ENCODE measurements around the gene KRTAP16-1.
"Not testable (repeated sequence)": the region's sequence is repeated elsewhere in the genome, so short reads cannot be mapped to it uniquely, and the experiment has no call there.

Gene KRTAP16-1, protein sequence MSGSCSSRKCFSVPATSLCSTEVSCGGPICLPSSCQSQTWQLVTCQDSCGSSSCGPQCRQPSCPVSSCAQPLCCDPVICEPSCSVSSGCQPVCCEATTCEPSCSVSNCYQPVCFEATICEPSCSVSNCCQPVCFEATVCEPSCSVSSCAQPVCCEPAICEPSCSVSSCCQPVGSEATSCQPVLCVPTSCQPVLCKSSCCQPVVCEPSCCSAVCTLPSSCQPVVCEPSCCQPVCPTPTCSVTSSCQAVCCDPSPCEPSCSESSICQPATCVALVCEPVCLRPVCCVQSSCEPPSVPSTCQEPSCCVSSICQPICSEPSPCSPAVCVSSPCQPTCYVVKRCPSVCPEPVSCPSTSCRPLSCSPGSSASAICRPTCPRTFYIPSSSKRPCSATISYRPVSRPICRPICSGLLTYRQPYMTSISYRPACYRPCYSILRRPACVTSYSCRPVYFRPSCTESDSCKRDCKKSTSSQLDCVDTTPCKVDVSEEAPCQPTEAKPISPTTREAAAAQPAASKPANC

DNA sequence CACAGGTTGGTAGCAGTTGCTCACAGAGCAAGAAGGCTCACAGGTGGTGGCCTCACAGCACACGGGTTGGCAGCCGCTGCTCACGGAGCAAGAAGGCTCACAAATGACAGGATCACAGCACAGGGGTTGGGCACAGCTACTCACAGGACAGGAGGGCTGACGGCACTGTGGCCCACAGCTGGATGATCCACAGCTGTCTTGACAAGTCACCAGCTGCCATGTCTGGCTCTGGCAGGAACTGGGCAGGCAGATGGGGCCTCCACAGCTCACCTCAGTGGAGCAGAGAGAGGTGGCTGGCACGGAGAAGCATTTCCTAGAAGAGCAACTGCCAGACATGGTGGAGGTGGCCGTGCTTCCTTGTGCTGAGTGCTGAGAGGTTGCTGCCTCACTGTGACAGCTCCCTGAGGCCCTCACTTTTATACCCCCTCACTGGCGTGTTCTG, at the start of gene KRTAP16-1:
TSS of gene KRTAP16-1 (minus strand) at position 392 of the 442 bp plus-strand sequence. CDS start at position 336, 56 bp downstream.
- DNase-seq (ENCODE audit: low spot score): no peak
- Histone ChIP-seq H3K4me3 (no peak within 1 kb of the TSS), H3K27ac (no peak within 1 kb of the TSS)
- TF ChIP-seq, protein P1, sequence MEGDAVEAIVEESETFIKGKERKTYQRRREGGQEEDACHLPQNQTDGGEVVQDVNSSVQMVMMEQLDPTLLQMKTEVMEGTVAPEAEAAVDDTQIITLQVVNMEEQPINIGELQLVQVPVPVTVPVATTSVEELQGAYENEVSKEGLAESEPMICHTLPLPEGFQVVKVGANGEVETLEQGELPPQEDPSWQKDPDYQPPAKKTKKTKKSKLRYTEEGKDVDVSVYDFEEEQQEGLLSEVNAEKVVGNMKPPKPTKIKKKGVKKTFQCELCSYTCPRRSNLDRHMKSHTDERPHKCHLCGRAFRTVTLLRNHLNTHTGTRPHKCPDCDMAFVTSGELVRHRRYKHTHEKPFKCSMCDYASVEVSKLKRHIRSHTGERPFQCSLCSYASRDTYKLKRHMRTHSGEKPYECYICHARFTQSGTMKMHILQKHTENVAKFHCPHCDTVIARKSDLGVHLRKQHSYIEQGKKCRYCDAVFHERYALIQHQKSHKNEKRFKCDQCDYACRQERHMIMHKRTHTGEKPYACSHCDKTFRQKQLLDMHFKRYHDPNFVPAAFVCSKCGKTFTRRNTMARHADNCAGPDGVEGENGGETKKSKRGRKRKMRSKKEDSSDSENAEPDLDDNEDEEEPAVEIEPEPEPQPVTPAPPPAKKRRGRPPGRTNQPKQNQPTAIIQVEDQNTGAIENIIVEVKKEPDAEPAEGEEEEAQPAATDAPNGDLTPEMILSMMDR (IDR thresholded peaks at IDR 0.05): no peak

DNA sequence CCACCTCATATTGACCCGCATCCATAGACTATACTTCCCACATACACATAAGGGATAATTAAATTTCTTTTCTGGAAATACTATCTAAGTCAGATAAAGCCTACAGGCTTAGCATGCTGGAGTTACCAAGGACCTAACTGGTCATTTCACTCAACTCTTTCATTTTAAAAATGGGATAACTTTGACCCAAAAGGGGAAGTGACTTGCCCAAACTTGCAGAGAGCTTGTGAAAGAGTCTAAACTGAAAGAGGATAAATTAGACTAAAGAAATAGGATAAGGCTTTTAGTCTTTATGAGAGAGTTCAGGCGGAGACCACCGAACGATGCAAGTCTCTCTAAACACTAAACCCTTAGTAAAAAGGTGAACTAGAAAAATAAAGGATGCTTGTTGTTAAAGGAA, 45.4 kb upstream of the KRTAP16-1 start:
- DNase-seq (ENCODE audit: low spot score): no peak
- no peak overlapping the region for H3K27ac ChIP-seq
- TF ChIP-seq, protein P1 (IDR thresholded peaks at IDR 0.05): no peak
- no peak overlapping the region for H3K4me3 ChIP-seq

DNA sequence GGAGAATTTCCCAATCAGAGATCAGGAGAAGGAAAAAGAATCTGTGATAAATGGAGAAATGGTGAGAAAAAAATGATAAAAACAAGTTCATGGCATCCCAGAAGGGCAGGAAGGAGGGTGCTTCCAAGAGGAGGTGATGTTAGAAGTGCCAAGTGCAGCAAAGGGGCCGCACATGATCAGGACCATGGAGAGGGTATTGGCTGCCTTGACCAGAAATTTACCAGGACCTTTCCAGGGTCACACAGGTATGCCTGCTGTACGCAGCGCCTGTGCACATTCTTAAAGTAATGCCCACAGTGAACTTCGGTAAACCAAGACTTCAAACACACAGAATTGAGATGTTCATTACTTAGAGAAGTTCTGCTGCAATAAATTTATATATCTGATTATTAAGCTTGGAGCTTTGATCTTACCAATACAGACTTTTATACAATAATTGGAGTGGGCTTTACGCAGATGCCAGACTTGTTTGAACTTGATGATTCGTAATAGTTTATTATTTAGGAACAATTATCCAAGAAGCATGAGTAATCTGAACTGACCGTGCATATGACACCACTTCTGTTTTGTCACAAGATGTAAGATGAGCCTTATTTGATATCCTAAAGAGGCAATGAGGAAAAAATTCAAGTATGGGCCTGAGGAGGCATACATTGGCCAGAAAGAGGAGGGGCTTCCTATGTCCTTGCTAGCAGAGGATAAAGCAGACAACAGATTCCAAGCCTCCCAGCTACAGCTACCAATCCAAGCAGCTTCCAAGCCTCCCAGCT, 43.7 kb upstream of the KRTAP16-1 start:
- TF ChIP-seq, protein P1 (IDR thresholded peaks at IDR 0.05): no peak
- Histone ChIP-seq H3K4me3 (no peak overlapping the region), H3K27ac (no peak overlapping the region)
- DNase-seq (ENCODE audit: low spot score): no peak

DNA sequence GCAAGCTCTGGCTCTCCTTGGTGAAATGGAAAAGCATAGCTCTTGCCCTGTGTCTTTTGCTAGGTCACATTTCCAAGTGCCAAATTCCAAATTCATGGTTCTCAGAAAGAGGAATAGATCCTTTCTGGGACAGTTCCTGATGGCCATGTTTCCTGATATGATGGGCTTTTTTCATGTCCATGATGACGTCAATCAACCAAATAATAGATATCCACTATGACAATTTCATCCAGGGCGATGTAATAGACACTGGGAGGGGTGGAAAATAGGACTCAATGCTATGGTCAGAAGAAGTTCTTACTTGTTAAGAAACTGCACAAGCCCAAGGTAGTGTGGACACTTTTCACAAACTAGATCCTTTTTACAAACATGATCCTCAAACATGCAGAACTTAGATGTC, 42.1 kb upstream of the KRTAP16-1 start:
- no peak overlapping the region for H3K27ac ChIP-seq
- no peak for DNase-seq (ENCODE audit: low spot score)
- no peak overlapping the region for H3K4me3 ChIP-seq
- TF ChIP-seq, protein P1 (IDR thresholded peaks at IDR 0.05): no peak

DNA sequence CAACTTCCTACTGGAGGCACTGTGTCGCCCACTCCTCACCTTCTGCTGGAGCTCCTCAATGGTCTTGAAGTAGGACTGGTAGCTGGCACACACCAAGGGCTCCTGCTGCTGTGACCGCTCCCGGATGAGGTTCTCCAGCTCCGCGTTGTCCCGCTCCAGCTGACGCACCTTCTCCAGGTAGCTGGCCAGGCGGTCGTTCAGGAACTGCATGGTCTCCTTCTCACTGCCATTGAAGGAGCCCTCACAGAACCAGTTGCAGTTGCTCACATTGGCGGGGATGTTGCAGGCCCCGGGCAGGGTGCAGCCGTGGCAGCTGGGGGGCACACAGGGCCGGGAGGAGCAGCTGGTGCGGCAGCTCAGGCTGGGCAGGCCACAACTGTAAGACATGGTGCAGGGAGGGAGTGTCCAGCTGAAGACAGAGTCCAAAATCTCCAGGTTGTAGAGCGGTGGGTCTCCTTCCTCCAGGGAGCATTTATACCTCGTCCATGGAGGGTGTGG, 41.3 kb upstream of the KRTAP16-1 start, which contains the start of gene KRT33A:
TSS of gene KRT33A (minus strand) at position 448 of the 498 bp plus-strand sequence. CDS start at position 387, 61 bp downstream.
- H3K27ac ChIP-seq; H3K4me3 ChIP-seq; DNase-seq (ENCODE audit: low spot score): not testable (repeated sequence)

DNA sequence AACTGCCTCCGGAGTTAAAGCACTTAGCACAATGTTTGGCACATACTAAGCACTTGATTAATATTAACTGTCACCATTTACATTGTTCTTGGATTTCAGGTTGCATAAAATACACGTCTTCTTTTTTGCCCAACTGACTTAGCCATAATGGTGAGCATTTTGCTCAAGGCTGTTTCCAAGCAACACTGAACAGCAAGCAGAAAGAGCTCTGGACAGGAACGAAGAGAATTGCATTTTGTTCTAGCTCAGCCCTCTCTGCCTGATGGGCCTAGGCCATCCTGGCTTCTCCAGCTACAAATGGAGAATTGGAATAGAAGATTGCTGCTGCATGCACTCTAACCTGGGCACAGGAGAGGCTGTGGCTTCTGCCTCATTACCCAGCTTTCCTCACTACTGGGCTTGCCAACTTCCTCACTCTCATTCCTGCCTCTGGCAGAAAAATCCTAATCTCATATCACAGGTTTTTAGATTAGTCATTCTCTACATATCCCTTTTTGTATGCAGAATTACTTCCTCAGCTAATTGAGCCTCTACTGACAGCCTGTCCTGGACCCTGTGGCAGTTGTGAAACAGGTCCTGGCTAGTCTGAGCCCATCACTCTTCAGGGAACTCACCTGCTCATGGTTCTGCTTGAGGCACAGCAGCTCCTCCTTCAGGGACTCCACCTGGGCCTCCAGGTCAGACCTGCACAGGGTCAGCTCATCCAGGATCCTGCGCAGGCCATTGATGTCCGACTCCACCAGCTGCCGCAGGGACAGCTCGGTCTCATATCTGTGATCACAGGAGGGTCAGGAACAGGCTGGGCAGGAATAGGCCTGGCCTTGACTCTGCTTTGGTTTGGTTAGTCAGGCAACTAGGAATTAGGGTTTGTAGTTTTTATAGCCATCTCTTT, 39.0 kb upstream of the KRTAP16-1 start:
- no peak overlapping the region for H3K27ac ChIP-seq
- no peak overlapping the region for H3K4me3 ChIP-seq
- DNase-seq (ENCODE audit: low spot score): no peak
- TF ChIP-seq, protein P1 (IDR thresholded peaks at IDR 0.05): no peak

DNA sequence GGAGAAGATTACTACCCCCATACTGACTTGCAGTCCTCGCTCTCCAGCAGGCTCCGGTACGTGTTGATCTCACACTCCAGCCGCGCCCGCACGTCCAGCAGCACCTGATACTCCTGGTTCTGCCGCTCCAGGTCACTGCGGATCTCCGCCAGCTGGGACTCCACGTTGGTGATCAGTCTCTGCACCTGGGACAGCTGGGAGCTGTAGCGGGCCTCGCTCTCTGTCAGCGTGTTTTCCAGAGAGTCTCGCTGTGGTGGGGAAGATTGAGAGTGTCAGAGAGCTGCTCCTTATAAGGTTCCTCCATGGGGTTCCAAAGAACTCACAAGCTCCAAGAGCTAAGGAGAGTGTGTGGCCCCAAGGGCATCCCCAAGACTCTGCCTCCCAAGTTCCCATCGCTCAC, 37.3 kb upstream of the KRTAP16-1 start:
- not testable (repeated sequence) for DNase-seq (ENCODE audit: low spot score); H3K4me3 ChIP-seq; H3K27ac ChIP-seq

All from coronary artery (tissue), 2 donors.